HL-60 (cell line): ENCODE results near the gene DOCK1.

Experiments used
- POLR2AphosphoS5 ChIP-seq: IDR thresholded peaks from 2 replicates; pipeline ENCODE4 v1.6.1; 2012; ENCODE audit warnings: low read depth
- TF ChIP-seq, protein P1 (sequence below): IDR thresholded peaks from one replicate; pipeline ENCODE4 v1.5.1; 2011; ENCODE audit warnings: low read length, control low read depth, inconsistent platforms; ENCODE audit not compliant: insufficient read depth
- TF ChIP-seq, protein P2 (sequence below): IDR thresholded peaks from 2 replicates; pipeline ENCODE4 v1.6.1; 2012; ENCODE audit warnings: low read depth; ENCODE audit not compliant: insufficient replicate concordance

DNA sequence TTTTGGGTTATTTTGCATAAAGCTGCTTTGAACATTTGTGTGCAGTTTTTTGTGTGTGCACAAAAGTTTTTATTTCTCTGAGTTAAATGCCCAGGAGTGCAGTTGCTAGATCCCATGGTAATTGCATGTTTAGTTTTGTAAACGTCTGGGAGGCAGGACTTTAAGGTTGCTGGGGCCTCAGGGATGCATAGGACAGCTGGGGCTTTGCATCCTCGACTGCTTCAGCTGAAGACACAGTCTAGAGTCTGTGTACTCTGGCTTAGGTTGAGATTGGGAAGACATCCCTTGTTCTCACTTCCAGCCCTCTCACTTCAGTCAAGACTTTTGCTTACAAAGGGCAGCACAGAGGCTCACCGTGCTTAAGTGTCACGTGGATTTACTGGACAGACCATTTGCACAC is 385.6 kb downstream of the DOCK1 start:
- TF ChIP-seq, protein P1, sequence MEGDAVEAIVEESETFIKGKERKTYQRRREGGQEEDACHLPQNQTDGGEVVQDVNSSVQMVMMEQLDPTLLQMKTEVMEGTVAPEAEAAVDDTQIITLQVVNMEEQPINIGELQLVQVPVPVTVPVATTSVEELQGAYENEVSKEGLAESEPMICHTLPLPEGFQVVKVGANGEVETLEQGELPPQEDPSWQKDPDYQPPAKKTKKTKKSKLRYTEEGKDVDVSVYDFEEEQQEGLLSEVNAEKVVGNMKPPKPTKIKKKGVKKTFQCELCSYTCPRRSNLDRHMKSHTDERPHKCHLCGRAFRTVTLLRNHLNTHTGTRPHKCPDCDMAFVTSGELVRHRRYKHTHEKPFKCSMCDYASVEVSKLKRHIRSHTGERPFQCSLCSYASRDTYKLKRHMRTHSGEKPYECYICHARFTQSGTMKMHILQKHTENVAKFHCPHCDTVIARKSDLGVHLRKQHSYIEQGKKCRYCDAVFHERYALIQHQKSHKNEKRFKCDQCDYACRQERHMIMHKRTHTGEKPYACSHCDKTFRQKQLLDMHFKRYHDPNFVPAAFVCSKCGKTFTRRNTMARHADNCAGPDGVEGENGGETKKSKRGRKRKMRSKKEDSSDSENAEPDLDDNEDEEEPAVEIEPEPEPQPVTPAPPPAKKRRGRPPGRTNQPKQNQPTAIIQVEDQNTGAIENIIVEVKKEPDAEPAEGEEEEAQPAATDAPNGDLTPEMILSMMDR, result no peak
- TF ChIP-seq, protein P2, sequence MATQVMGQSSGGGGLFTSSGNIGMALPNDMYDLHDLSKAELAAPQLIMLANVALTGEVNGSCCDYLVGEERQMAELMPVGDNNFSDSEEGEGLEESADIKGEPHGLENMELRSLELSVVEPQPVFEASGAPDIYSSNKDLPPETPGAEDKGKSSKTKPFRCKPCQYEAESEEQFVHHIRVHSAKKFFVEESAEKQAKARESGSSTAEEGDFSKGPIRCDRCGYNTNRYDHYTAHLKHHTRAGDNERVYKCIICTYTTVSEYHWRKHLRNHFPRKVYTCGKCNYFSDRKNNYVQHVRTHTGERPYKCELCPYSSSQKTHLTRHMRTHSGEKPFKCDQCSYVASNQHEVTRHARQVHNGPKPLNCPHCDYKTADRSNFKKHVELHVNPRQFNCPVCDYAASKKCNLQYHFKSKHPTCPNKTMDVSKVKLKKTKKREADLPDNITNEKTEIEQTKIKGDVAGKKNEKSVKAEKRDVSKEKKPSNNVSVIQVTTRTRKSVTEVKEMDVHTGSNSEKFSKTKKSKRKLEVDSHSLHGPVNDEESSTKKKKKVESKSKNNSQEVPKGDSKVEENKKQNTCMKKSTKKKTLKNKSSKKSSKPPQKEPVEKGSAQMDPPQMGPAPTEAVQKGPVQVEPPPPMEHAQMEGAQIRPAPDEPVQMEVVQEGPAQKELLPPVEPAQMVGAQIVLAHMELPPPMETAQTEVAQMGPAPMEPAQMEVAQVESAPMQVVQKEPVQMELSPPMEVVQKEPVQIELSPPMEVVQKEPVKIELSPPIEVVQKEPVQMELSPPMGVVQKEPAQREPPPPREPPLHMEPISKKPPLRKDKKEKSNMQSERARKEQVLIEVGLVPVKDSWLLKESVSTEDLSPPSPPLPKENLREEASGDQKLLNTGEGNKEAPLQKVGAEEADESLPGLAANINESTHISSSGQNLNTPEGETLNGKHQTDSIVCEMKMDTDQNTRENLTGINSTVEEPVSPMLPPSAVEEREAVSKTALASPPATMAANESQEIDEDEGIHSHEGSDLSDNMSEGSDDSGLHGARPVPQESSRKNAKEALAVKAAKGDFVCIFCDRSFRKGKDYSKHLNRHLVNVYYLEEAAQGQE, result no peak
- no peak for TF ChIP-seq POLR2AphosphoS5
